AG09319 (cell line): ENCODE results near the gene JAG2.

Source experiments
- DNase-seq: peaks from one replicate; pipeline ENCODE4 v3.0.0-alpha.2; 2010; ENCODE audit warnings: low read depth; ENCODE audit errors: extremely low read depth
- CTCF ChIP-seq: IDR thresholded peaks from 2 replicates; pipeline ENCODE4 v1.5.1; 2011; ENCODE audit warnings: low read depth, mild to moderate bottlenecking, inconsistent platforms, low read length, moderate library complexity

The JAG2 gene

GRCh38 chr14:105207460-105207901, 38.9 kb upstream of the JAG2 start:
- TF ChIP-seq CTCF = no peak
- no peak for DNase-seq

GRCh38 chr14:105206873-105207272, 38.3 kb upstream of the JAG2 start:
- no peak for TF ChIP-seq CTCF
- DNase-seq = no peak

- no peak for DNase-seq
- TF ChIP-seq CTCF = no peak
Measured at GRCh38 chr14:105205673-105206208, 37.2 kb upstream of the JAG2 start.

GRCh38 chr14:105204931-105205672, 36.5 kb upstream of the JAG2 start:
- no peak for DNase-seq
- no peak for TF ChIP-seq CTCF

GRCh38 chr14:105204206-105204930, 35.8 kb upstream of the JAG2 start:
- no peak for TF ChIP-seq CTCF
- no peak for DNase-seq

- DNase-seq = no peak
- no peak for TF ChIP-seq CTCF
Measured at GRCh38 chr14:105203701-105204100, 35.1 kb upstream of the JAG2 start.

- TF ChIP-seq CTCF = peak; percentile 92
Measured at GRCh38 chr14:105203057-105203531, 34.5 kb upstream of the JAG2 start.

More at GRCh38 chr14:105203057-105203531, 34.5 kb upstream of the JAG2 start:
- peak; percentile 14 for DNase-seq
